Measurements from ENCODE around the gene NLRP9.

- TF ChIP-seq, protein P1, sequence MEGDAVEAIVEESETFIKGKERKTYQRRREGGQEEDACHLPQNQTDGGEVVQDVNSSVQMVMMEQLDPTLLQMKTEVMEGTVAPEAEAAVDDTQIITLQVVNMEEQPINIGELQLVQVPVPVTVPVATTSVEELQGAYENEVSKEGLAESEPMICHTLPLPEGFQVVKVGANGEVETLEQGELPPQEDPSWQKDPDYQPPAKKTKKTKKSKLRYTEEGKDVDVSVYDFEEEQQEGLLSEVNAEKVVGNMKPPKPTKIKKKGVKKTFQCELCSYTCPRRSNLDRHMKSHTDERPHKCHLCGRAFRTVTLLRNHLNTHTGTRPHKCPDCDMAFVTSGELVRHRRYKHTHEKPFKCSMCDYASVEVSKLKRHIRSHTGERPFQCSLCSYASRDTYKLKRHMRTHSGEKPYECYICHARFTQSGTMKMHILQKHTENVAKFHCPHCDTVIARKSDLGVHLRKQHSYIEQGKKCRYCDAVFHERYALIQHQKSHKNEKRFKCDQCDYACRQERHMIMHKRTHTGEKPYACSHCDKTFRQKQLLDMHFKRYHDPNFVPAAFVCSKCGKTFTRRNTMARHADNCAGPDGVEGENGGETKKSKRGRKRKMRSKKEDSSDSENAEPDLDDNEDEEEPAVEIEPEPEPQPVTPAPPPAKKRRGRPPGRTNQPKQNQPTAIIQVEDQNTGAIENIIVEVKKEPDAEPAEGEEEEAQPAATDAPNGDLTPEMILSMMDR (IDR thresholded peaks at IDR 0.05; ENCODE audit: insufficient read depth, low read length) = no peak
- TF ChIP-seq, protein P2, sequence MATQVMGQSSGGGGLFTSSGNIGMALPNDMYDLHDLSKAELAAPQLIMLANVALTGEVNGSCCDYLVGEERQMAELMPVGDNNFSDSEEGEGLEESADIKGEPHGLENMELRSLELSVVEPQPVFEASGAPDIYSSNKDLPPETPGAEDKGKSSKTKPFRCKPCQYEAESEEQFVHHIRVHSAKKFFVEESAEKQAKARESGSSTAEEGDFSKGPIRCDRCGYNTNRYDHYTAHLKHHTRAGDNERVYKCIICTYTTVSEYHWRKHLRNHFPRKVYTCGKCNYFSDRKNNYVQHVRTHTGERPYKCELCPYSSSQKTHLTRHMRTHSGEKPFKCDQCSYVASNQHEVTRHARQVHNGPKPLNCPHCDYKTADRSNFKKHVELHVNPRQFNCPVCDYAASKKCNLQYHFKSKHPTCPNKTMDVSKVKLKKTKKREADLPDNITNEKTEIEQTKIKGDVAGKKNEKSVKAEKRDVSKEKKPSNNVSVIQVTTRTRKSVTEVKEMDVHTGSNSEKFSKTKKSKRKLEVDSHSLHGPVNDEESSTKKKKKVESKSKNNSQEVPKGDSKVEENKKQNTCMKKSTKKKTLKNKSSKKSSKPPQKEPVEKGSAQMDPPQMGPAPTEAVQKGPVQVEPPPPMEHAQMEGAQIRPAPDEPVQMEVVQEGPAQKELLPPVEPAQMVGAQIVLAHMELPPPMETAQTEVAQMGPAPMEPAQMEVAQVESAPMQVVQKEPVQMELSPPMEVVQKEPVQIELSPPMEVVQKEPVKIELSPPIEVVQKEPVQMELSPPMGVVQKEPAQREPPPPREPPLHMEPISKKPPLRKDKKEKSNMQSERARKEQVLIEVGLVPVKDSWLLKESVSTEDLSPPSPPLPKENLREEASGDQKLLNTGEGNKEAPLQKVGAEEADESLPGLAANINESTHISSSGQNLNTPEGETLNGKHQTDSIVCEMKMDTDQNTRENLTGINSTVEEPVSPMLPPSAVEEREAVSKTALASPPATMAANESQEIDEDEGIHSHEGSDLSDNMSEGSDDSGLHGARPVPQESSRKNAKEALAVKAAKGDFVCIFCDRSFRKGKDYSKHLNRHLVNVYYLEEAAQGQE (IDR thresholded peaks at IDR 0.05; ENCODE audit: insufficient replicate concordance, low read depth) = no peak
- no peak for TF ChIP-seq GABPA (IDR thresholded peaks at IDR 0.05; ENCODE audit: low read depth)
These were observed 42.9 kb upstream of the NLRP9 start for GRCh38 chr19:55781112-55781511.

Measured in HL-60 (cell line).